GM12875 (cell line): ENCODE measurements around the gene PAX4.
A peak's percentile ranks its signal among the peaks of the same experiment; 100 is the strongest.

Experiments
- H3K4me3 ChIP-seq: one replicate; pipeline ENCODE4 v1.5.1; 2011; ENCODE audit warnings: low read depth, low read length, control low read depth
- TF ChIP-seq, protein P1 (sequence below): IDR thresholded peaks from 2 replicates; pipeline ENCODE4 v1.5.1; 2011; ENCODE audit warnings: low read depth, mild to moderate bottlenecking, control low read depth, inconsistent platforms, low read length, moderate library complexity, borderline replicate concordance; ENCODE audit not compliant: insufficient read depth

Gene PAX4

DNA sequence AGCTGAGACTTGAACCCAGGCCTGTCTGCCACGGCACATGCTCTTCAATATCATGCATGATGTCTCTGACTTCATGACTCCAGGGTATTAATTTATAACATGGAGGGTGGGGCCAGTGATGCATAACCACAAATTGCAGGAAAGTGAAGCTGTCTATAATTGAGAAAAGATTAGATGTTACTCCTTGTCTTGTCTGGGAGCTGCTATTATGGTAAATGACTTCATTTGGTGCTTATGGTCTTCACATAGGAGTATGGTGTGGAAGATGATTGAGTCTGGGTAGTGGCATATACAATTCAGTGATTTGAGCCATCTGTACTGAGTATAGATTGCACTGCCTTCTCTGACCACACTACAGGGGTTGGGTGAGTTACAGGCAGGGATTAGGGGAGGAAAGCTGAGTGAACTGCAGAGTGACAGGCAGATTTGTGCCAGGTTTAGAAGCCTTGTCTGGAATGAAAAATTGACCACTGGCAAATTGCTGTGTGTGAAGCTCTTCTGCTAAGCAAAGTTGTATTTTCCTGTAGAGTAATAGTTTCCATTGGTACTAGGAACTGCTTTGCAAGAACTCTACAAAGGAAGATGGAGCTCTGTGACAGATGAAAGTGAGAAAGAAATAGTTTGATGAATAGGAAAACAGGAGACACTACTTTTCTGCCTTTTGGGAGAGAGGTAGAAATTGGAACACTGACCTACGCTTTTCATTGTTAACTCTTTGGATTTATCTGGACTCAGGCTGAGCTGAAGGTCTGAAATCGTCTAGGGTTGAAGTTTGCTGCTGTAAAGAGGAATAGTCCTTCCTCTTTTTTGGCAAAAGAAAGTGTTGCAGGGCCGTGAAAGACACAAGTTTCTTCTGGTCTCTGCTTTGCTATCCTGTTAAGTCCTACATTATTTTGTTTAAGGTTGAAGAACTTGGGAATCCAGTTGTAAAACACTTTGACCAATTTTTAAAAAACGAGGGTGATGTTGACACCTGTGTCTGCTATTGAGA is 36.8 kb upstream of the PAX4 start:
- TF ChIP-seq, protein P1, sequence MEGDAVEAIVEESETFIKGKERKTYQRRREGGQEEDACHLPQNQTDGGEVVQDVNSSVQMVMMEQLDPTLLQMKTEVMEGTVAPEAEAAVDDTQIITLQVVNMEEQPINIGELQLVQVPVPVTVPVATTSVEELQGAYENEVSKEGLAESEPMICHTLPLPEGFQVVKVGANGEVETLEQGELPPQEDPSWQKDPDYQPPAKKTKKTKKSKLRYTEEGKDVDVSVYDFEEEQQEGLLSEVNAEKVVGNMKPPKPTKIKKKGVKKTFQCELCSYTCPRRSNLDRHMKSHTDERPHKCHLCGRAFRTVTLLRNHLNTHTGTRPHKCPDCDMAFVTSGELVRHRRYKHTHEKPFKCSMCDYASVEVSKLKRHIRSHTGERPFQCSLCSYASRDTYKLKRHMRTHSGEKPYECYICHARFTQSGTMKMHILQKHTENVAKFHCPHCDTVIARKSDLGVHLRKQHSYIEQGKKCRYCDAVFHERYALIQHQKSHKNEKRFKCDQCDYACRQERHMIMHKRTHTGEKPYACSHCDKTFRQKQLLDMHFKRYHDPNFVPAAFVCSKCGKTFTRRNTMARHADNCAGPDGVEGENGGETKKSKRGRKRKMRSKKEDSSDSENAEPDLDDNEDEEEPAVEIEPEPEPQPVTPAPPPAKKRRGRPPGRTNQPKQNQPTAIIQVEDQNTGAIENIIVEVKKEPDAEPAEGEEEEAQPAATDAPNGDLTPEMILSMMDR = no peak
- H3K4me3 ChIP-seq = no peak overlapping the region

GRCh38 chr7:127653396-127653795 is 35.5 kb upstream of the PAX4 start:
- TF ChIP-seq, protein P1 = no peak

DNA sequence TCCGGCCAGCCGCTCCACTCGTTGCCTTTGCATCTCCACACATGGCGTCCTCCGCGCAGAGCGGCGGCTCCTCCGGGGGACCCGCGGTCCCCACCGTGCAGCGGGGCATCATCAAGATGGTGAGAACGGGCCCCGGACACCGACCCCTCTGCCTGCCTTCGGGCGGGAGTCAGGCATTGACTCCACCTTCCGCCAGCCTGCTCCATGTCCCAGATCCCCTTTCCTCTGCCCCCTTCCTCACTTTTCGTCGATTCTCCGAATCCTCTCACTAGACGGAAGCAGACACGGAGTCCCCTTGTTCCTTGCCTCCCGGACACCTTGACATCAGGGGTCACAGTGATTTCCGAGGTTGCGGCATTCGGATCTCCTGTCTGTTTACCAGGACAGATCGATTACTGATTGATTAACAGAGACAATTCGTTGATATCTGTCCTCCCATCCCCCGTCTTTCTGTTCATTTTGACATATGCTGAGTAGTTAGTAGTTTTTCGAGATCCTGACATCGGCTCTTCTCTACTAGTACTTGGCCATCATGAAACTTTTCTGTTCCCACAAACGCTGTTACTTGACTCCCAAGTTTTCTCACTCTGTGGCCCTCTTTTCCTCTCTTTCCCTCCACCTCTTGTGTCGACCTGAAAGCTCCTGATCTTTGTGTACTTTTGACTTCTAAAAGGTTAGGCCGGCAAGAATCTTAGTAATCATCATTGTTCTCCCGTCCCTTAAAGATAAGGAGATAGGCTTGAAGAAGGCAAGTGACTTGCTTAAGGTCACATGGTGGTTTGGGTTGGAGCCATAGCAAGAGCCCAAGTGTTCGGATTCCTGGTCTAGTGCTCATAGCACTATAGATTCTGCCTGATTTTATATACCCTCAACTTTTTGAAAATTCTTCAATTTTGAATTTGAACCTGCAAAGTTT is 34.6 kb upstream of the PAX4 start:
- TF ChIP-seq, protein P1 = no peak
- peak overlapping the region; percentile 85 for H3K4me3 ChIP-seq

More at GRCh38 chr7:127653396-127653795, 35.5 kb upstream of the PAX4 start:
- peak overlapping the region; percentile 85 for H3K4me3 ChIP-seq

- H3K4me3 ChIP-seq = peak within 1 kb of the TSS; percentile 85
- TF ChIP-seq, protein P1 = no peak
Measured at GRCh38 chr7:127651556-127652332, 33.8 kb upstream of the PAX4 start, which contains the start of gene SND1. Gene SND1, plus strand, starts transcription at chr7:127652194. Its CDS starts 180 bp downstream, at chr7:127652374.

- TF ChIP-seq, protein P1 = no peak
- H3K4me3 ChIP-seq = peak overlapping the region; percentile 61
Measured at GRCh38 chr7:127650847-127651555, 33.1 kb upstream of the PAX4 start.

- H3K4me3 ChIP-seq = no peak overlapping the region
- TF ChIP-seq, protein P1 = no peak
Measured at GRCh38 chr7:127648986-127649385, 31.0 kb upstream of the PAX4 start.
